Measurements from ENCODE around the gene MOB3B.

The MOB3B gene

DNA sequence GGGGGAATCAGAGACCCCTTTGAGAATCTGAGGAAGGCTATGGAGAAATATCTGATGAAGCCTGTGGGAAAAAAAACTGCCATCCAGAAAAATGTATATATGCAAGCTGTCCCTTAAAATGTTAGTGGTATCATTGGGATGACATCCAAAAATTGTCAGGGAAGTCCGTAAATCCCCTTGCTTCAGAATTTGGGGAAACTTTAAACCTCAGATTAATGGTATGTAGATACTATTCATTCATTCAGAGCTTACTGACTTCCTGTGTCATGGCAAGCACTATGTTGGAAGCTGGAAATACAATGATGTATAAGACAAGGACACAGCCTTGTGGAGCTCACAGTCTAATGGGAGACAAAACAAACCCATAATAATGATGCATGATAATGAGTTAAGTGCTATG lies 10.9 kb upstream of the MOB3B start:
- DNase-seq = no peak

- DNase-seq = no peak
Measured at GRCh38 chr9:27539479-27540441, 10.1 kb upstream of the MOB3B start.

DNA sequence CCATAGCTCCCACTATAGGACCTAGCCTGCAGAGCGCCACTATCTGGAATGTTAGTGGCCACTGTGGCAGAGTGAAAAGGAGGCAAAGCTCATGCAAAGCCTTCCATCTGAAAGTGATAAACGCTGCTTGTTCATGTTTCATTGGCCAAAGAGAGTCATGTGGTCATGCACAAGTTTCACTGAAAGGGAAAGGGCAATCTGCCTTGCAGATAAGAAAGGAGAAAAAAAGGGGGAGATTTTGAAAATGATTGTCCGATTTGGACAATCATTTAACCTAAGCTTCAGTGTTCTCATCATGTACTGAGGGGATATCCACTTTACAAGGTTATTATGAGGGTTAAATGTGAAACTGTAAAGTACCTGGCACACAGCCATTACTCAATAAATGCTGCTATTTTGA lies 9.0 kb upstream of the MOB3B start:
- DNase-seq = no peak

GRCh38 chr9:27537756-27538155 lies 8.1 kb upstream of the MOB3B start:
- DNase-seq = no peak

- DNase-seq = no peak
Measured at GRCh38 chr9:27537027-27537435, 7.4 kb upstream of the MOB3B start.

DNA sequence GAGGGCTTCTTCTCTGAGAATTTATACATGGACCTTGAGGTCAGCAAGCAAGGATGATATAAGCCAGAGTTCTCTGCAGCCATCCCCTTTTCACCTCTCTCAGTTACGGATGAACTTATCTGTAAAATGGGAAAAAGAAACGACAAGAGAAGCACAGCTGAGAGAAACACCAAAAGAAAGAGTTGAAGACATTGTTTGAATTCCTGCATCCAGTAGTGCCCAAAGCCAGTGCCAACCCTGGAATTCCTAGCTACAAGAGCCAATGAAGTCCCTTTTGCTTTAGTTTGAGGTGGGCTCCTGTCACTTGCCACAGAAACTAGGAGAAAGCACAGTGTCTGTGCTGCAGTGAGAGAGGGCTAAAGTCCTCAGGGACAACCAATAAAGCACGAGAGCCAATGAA lies 6.6 kb upstream of the MOB3B start:
- DNase-seq = no peak

DNA sequence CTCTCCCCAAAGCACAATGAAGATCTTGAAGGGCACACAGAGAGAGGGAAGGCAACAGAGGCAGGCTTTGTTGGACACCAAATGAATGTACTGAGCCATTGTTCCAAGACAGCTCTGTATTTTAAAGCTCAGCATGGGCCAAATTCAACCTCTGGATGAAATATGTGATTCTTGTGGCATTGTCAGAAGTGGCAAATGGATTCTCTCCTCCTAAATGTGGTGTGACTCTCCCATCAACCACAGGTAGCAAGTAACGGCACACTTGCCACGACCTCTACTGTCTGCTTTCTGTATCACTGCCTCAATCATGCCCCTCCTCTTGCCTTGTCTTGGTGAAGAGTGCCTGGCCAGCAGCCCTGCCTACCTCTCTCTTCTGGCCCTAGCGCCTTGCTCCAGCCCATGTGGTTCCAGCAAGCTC lies 6.1 kb upstream of the MOB3B start:
- DNase-seq = no peak

GRCh38 chr9:27534658-27535209 lies 5.1 kb upstream of the MOB3B start:
- no peak for DNase-seq

- DNase-seq = no peak
Measured at GRCh38 chr9:27534131-27534530, 4.5 kb upstream of the MOB3B start.

- DNase-seq = no peak
Measured at GRCh38 chr9:27533311-27533710, 3.7 kb upstream of the MOB3B start.

DNA sequence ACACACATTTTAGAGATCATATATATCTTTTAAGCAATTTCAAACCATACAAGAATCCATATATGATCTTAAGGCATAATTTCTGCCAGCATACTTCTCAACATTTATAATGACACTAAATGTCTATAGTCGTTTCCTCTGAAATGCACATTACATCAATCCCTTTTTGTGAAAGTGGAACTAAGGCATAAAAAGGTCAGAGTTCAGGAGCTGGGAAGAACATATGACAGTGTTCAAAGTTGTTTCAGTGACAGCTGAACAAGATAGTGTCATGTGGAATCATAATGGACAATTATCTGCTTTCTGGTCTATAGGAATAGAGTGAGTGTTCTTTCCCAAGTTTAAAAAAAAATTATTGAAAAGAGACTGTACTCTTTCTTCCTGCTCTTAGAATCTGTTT lies 2.4 kb upstream of the MOB3B start:
- DNase-seq = no peak

DNA sequence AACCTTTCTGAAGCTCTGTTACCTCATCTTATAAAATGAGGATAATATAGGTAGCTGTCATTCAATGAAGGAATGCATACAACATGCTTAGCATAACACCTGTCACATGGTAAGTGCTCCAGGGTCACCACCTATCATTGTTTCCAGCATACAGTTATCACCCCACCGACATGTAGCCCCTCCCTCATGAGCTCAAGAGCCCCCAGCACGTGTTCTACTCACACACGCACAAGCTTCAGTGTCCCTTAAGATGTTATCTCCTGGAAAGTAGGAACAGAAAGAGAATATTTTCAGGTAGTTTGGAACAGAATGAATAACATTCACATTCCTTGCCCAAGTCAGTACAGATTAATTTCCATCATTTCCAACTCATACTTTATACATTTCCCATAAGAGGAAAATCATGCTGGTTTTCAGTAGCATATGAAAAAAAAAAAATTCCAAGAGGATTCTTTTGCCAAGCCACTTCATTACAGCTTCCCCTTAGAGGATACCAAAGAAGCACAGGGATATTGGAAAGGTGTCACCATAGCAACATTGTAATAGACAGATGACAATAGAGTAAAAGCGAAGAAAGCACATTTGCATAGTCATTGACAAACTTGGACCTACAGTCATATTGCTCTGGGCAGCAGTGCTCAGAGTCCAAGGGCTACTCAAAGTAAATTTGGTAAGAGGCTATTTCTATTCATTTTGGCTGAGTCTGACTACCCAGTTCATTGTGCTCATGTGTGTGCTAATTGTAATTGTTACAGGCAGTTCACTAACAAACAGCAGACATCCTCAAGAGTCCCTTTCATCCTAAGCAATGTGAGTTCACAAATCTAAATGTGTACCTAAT lies 1.5 kb upstream of the MOB3B start:
- no peak for DNase-seq

GRCh38 chr9:27528886-27529315 lies 713 bp downstream of the MOB3B start:
- DNase-seq = no peak

GRCh38 chr9:27528076-27528885 lies 1.3 kb downstream of the MOB3B start:
- DNase-seq = no peak

GRCh38 chr9:27527702-27528075 lies 1.9 kb downstream of the MOB3B start:
- DNase-seq = no peak

DNA sequence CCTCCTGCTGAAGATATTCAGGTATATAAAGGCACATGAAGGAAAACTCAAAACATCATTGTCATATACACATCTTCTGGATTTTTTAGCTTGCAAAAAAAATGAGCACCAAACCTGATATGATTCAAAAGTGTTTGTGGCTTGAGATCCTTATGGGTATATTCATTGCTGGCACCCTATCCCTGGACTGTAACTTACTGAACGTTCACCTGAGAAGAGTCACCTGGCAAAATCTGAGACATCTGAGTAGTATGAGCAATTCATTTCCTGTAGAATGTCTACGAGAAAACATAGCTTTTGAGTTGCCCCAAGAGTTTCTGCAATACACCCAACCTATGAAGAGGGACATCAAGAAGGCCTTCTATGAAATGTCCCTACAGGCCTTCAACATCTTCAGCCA lies 5.4 kb downstream of the MOB3B start, which contains the start of gene IFNK:
TSS of gene IFNK (plus strand) at position 55 of the 400 bp plus-strand sequence. CDS start at position 102, 47 bp downstream.
- DNase-seq = no peak

GRCh38 chr9:27523141-27523540 lies 6.5 kb downstream of the MOB3B start:
- DNase-seq = no peak

DNA sequence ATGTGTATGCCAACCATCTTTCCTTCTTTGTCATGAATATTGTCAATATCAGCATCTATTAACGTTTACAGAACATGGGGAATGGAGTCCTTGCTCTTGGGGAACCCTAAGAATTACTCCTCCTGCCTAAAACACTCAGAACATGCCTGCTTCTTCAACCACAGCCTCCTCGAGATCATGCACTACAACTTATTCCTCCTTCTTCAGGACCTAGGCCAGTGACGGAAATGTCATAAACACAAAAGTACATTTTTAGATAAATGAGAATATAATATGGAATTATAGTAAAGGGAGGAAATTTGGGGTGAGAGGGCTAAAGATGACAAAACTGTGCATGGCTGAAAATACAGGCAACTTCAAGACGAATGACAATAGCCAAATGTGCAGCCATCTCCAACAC lies 8.6 kb downstream of the MOB3B start:
- no peak for DNase-seq

- no peak for DNase-seq
Measured at GRCh38 chr9:27519466-27520465, 9.8 kb downstream of the MOB3B start.

DNA sequence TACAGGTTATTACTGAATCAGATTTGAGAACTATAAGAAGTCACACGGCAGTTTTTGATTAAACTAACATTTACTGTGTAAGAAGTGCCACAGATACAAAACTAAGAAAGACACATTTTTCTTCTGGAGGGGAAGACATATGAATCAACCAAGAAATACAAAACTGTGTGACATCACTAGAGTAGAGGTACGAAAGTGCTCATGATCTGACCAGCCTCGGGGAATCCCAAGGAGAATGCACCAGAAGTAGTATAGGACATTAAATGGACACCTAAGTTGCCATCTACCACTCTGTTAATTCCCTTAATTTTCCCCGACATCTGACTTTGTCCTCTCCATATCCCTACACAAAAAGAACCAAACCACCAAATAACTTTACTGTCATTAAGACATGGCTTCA lies 10.8 kb downstream of the MOB3B start:
- no peak for DNase-seq

DNA sequence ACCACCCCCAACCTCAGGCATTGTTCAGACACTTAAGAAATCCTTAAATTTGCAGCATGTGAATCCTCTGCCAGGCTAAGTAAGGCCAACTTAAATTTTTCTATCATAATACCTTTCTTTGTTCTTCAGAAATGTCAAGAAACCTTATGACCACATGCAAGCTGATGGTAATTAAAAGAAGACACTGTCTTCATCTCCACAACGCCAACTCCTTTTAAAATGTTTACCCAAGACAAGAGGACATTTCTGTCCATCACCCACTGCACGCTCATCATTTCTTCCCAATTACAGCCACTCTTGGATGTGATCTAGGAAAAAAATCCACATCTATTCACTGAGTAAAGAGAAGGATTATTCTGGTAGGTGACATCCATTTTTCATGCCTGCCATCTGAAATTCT lies 11.6 kb downstream of the MOB3B start:
- DNase-seq = no peak

All from NCI-H2029 (cell line).